OCI-LY3 (cell line): ENCODE data around the gene RYK.

Experiments used
- CTCF ChIP-seq: fragments of 200-600, 300-600 bp; sonication (generic); IDR thresholded peaks from 2 replicates; pipeline ENCODE4 v1.5.1; 2014; ENCODE audit warnings: antibody characterized with exemption, low read length, low read depth
- EZH2phosphoT487 ChIP-seq: fragments of 200-600 bp; shearing (Covaris generic); IDR thresholded peaks from 2 replicates; pipeline ENCODE4 v1.6.1; 2018; ENCODE audit warnings: antibody characterized with exemption, mixed run types, low read depth

GRCh38 chr3:134296616-134297015, 46.0 kb upstream of the RYK start:
- TF ChIP-seq CTCF (no peak), EZH2phosphoT487 (no peak)
